Activated CD8-positive, alpha-beta memory T cell treated with anti-CD3 and anti-CD28 coated beads for 48 hours (primary cell): ENCODE measurements around the gene SLC15A1.

Experiments
- DNase-seq, 3 experiments: peaks; one replicate each; pipeline ENCODE4 v3.0.0-alpha.2; 2020; ENCODE audit warnings: low read depth in 2 of 3, low spot score in 2 of 3

Gene SLC15A1

GRCh38 chr13:98781905-98782304 is 29.4 kb upstream of the SLC15A1 start:
- DNase-seq, result no peak

GRCh38 chr13:98781470-98781869 is 29.0 kb upstream of the SLC15A1 start:
- no peak for DNase-seq

- no peak for DNase-seq
Measured at GRCh38 chr13:98781045-98781444, 28.6 kb upstream of the SLC15A1 start.

- no peak for DNase-seq
Measured at GRCh38 chr13:98780451-98780850, 28.0 kb upstream of the SLC15A1 start.

- DNase-seq, result no peak
Measured at GRCh38 chr13:98779695-98780094, 27.2 kb upstream of the SLC15A1 start.

GRCh38 chr13:98778749-98779148 is 26.3 kb upstream of the SLC15A1 start:
- no peak for DNase-seq

GRCh38 chr13:98776644-98777043 is 24.2 kb upstream of the SLC15A1 start:
- DNase-seq, result no peak

GRCh38 chr13:98775844-98776598 is 23.5 kb upstream of the SLC15A1 start:
- no peak for DNase-seq

GRCh38 chr13:98775386-98775785 is 22.9 kb upstream of the SLC15A1 start:
- no peak for DNase-seq

- DNase-seq, result no peak
Measured at GRCh38 chr13:98774776-98775175, 22.3 kb upstream of the SLC15A1 start.

GRCh38 chr13:98773921-98774320 is 21.4 kb upstream of the SLC15A1 start:
- DNase-seq, result no peak

GRCh38 chr13:98772794-98773452 is 20.5 kb upstream of the SLC15A1 start:
- no peak for DNase-seq

- no peak for DNase-seq
Measured at GRCh38 chr13:98771838-98772611, 19.6 kb upstream of the SLC15A1 start.

GRCh38 chr13:98769736-98770135 is 17.3 kb upstream of the SLC15A1 start:
- DNase-seq, result no peak

- no peak for DNase-seq
Measured at GRCh38 chr13:98768522-98768921, 16.1 kb upstream of the SLC15A1 start.

- DNase-seq, result no peak
Measured at GRCh38 chr13:98766697-98767096, 14.2 kb upstream of the SLC15A1 start.

- DNase-seq, result no peak
Measured at GRCh38 chr13:98765996-98766519, 13.6 kb upstream of the SLC15A1 start.

GRCh38 chr13:98761986-98762616 is 9.6 kb upstream of the SLC15A1 start:
- DNase-seq, result no peak

GRCh38 chr13:98761126-98761985 is 8.9 kb upstream of the SLC15A1 start:
- no peak for DNase-seq

- DNase-seq, result no peak
Measured at GRCh38 chr13:98755729-98756128, 3.3 kb upstream of the SLC15A1 start.
